Activated naive CD8-positive, alpha-beta T cell treated with anti-CD3 and anti-CD28 coated beads for 36 hours (primary cell): Measurements from ENCODE around the gene CACNG7. TPM values are rescaled to one million over a fixed set of nuclear protein-coding genes. Genes with fewer than 3 reads are reported as not detected.

Source experiments
- DNase-seq: peaks from one replicate; pipeline ENCODE4 v3.0.0; 2021
- H3K27ac Mint-ChIP-seq: one replicate; pipeline ENCODE4 v1.8.0; 2022; ENCODE audit warnings: mild to moderate bottlenecking, moderate library complexity, mixed read lengths
- H3K27me3 Mint-ChIP-seq: one replicate; pipeline ENCODE4 v1.8.0; 2022; ENCODE audit warnings: mild to moderate bottlenecking, mixed read lengths
- H3K36me3 Mint-ChIP-seq: one replicate; pipeline ENCODE4 v1.8.0; 2021; ENCODE audit warnings: mild to moderate bottlenecking, mixed read lengths
- H3K4me1 Mint-ChIP-seq: one replicate; pipeline ENCODE4 v1.8.0; 2021; ENCODE audit warnings: mixed read lengths
- H3K4me3 Mint-ChIP-seq: one replicate; pipeline ENCODE4 v1.8.0; 2022; ENCODE audit warnings: mild to moderate bottlenecking, moderate library complexity, mixed read lengths
- H3K9me3 Mint-ChIP-seq: one replicate; pipeline ENCODE4 v1.8.0; 2022; ENCODE audit warnings: mixed read lengths
- total RNA-seq, 2 experiments: library from RNA; stranded (reverse); gene quantifications; one replicate each; pipeline ENCODE4 v1.2.3, GENCODE V29; 2021

CACNG7 gene
- total RNA-seq, 2 experiments from 2014 or later, result not detected

GRCh38 chr19:53873773-53874605, 35.1 kb upstream of the CACNG7 start:
- Mint-ChIP-seq H3K27me3 (no peaks in the 10 kb centered on the region), H3K27ac (peak overlapping the region; percentile 82), H3K36me3 (peaks cover 38% of the 10 kb centered on the region), H3K4me3 (peak overlapping the region; percentile 30), H3K9me3 (peaks cover 5% of the 10 kb centered on the region), H3K4me1 (peaks cover 55% of the 10 kb centered on the region)
- DNase-seq, result no peak

GRCh38 chr19:53874606-53874990, 34.5 kb upstream of the CACNG7 start:
- Mint-ChIP-seq H3K9me3 (peaks cover 5% of the 10 kb centered on the region), H3K27me3 (no peaks in the 10 kb centered on the region), H3K27ac (peak overlapping the region; percentile 82), H3K4me1 (peaks cover 55% of the 10 kb centered on the region), H3K36me3 (peaks cover 38% of the 10 kb centered on the region), H3K4me3 (peak overlapping the region; percentile 30)
- no peak for DNase-seq

DNA sequence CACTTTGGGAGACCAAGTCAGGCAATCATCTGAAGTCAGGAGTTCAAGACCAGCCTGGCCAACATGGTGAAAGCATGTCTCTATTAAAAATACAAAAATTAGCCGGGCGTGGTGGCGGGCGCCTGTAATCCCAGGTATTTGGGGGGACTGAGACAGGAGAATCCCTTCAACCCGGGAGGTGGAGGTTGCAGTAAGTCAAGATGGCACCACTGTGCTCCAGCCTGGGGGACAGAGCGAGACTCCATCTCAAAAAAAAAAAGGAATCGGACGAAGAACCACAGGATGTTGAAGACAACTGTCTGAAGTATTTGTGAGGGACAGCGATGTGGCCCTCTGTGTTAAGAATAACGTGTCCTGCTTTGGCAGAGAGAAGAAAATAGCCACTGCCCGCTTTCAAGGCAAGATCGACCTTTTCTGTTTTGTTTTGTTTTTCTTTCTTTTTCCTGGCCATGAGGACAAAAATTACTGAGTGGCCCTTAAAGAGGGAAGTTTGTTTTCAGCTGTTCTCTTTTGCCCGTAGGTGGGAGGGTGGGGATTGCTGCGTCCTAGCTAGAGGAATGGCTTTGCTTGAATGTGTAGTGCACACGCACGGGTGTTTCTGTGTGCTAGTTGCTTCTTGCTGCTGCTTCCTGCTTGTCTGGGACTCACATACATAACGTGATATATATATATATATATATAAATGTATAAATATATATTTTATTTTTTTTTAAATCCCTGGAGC, 33.3 kb upstream of the CACNG7 start:
- Mint-ChIP-seq H3K36me3 (peaks cover 38% of the 10 kb centered on the region), H3K4me3 (peak overlapping the region; percentile 13), H3K27ac (no peak overlapping the region), H3K27me3 (no peaks in the 10 kb centered on the region), H3K4me1 (peaks cover 52% of the 10 kb centered on the region), H3K9me3 (peaks cover 5% of the 10 kb centered on the region)
- no peak for DNase-seq

DNA sequence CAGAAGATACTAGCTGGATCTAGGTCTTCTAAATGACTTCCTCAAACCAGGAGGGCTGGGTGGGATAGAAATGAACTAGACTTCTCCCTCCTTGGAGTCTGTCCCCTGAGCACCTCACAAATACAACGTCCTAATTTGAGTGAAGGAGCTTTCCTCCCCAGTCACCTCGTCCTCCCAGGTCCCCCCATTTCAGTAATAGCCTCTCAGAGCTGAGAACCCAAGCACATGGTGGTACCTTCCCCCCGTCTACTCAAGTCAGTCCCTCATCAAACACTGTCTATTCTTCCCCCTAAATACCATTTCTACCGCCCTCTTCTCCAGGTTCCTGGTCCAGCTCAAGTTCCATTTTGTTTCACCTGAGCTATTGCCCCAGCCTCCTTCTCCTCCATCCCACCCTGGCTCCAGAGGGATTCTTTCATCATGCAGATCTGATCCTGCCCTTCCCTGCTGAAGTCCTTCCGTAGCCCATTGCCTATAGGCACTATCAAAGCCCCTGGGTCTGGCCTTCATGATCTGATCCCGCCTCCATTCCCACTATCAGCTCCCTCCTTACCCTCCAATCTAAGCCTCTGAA, 32.3 kb upstream of the CACNG7 start:
- DNase-seq, result no peak
- Mint-ChIP-seq H3K4me3 (peak overlapping the region; percentile 1), H3K36me3 (peaks cover 32% of the 10 kb centered on the region), H3K9me3 (peaks cover 5% of the 10 kb centered on the region), H3K27ac (peak overlapping the region; percentile 9), H3K27me3 (no peaks in the 10 kb centered on the region), H3K4me1 (peaks cover 45% of the 10 kb centered on the region)

DNA sequence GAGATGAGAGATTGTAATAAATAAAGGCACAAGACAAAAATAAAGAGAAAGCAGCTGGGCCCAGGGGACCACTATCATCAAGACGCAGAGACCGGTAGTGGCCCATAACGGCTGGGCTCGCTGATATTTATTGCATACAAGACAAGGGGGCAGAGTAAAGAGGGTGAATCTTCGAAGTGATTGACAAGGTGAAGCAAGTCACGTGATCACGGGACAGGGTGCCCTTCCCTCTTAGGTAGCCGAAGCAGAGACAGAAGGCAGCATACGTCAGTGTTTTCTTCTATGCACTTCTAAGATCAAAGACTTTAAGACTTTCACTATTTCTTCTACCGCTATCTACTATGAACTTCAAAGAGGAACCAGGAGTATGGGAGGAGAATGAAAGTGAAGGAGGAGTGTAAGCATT, 31.7 kb upstream of the CACNG7 start:
- peaks cover 32% of the 10 kb centered on the region for H3K36me3 Mint-ChIP-seq
- H3K9me3 Mint-ChIP-seq, result peaks cover 5% of the 10 kb centered on the region
- peak overlapping the region; percentile 1 for H3K4me3 Mint-ChIP-seq
- H3K27ac Mint-ChIP-seq, result peak overlapping the region; percentile 9
- no peaks in the 10 kb centered on the region for H3K27me3 Mint-ChIP-seq
- DNase-seq, result peak; percentile 41
- H3K4me1 Mint-ChIP-seq, result peaks cover 45% of the 10 kb centered on the region

- Mint-ChIP-seq H3K27ac (no peak overlapping the region), H3K4me1 (peaks cover 41% of the 10 kb centered on the region), H3K27me3 (peaks cover 12% of the 10 kb centered on the region)
Measured at GRCh38 chr19:53878776-53879139, 30.3 kb upstream of the CACNG7 start.

DNA sequence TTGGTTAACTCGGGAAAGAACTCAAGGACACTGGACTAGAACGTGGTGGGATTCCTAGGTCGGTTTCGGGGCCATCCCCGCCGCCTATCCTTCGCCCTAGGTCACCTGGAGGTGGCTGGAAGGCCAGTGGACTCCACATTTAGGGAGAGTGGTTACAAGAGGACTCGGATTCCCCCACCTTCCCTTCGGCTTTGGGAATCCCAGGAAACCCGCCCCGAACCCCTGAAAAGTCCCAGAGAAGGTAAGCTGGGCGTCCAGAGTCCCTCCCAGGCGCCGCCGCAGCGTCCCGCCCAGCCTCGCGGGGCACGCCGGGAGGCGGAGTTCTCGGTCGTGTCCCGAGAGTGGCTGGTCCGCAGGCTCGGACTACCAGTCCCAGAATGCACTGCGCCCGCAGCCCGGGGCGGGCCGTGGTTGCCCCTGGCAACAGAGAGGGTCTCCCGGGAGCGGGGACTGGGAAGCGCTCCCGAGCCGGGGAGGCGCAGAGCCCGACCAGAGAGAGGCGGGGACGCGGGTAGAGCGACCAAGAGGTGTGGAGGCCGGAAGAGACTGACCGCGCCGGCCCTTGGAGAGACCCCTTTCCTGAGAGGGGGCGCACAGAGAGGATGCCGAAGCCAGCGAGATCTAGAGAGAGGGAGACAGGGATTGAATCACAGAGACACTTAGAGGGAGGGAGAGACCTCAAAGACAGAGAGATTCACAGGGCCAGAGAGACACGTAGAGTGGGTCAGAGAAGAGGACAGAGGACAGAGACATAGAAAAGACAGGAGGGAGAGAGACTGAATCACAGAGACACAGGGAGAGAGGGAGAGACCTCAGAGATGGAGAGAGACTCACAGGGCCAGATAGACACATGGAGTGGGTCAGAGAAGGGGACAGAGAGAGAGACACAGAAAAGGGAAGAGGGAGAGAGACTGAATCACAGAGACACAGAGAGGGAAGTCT, 29.7 kb upstream of the CACNG7 start:
- H3K9me3 Mint-ChIP-seq, result peaks cover 2% of the 10 kb centered on the region
- H3K27ac Mint-ChIP-seq, result no peak overlapping the region
- H3K27me3 Mint-ChIP-seq, result peaks cover 19% of the 10 kb centered on the region
- H3K4me1 Mint-ChIP-seq, result peaks cover 39% of the 10 kb centered on the region
- peak; percentile 87 for DNase-seq
- H3K36me3 Mint-ChIP-seq, result peaks cover 17% of the 10 kb centered on the region
- H3K4me3 Mint-ChIP-seq, result no peak overlapping the region

More at GRCh38 chr19:53878776-53879139, 30.3 kb upstream of the CACNG7 start:
- DNase-seq, result no peak
- peaks cover 3% of the 10 kb centered on the region for H3K9me3 Mint-ChIP-seq
- H3K36me3 Mint-ChIP-seq, result peaks cover 24% of the 10 kb centered on the region
- no peak overlapping the region for H3K4me3 Mint-ChIP-seq

- DNase-seq, result no peak
- H3K36me3 Mint-ChIP-seq, result peaks cover 7% of the 10 kb centered on the region
- peaks cover 29% of the 10 kb centered on the region for H3K4me1 Mint-ChIP-seq
- H3K9me3 Mint-ChIP-seq, result no peaks in the 10 kb centered on the region
- no peak overlapping the region for H3K4me3 Mint-ChIP-seq
- H3K27me3 Mint-ChIP-seq, result peaks cover 24% of the 10 kb centered on the region
- no peak overlapping the region for H3K27ac Mint-ChIP-seq
Measured at GRCh38 chr19:53880711-53881481, 28.2 kb upstream of the CACNG7 start.

DNA sequence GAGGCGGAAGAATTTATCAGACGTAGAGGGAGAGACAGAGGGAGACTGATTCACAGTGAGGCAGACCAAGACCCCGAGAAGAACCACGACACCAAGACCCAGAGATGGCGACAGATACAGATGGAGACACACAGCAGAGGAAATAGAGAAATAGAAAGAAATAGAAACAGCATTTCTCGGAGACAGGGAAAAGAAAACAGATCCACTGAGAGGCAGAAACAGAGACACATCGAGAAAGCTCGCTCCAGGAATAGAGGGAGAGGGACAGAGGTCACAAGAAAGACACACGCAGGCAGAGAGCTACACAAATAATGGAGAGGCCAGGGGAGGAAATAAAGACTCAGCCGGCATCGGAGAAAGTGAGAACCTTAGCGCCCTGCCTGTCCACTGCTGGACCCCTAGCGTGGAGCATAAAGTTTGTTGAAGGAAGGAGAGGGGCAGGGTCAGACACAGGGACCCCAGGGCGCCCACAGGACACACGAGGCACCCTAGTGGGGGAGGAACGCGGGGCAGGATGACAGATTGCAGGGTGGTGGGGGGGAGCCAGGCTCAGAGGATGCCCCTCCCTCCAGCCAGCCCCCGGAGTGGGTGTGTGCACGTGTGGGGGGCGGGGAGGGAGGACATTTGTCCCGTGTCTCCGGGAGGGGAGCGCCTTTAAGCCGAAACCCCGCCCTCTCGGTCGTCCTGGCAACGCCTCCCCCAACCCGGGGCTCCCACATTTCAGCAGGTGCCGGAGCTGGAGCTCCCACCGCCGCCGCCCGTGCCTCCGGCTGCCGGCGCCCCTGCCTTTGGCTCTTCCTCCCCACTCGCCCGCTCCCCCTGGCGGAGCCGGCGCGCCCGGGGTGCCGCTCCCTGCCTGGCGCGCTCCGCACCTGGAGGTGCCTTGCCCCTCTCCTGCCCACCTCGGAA, 27.3 kb upstream of the CACNG7 start, which contains the start of gene PRKCG:
TSS of gene PRKCG (plus strand) at position 716 of the 909 bp plus-strand sequence. CDS start 298 bp downstream, outside the sequence.
- Mint-ChIP-seq H3K4me1 (peaks cover 24% of the 10 kb centered on the region), H3K9me3 (no peaks in the 10 kb centered on the region), H3K27ac (no peak within 1 kb of the TSS), H3K27me3 (peaks cover 29% of the 10 kb centered on the region), H3K4me3 (no peak within 1 kb of the TSS), H3K36me3 (peaks cover 4% of the 10 kb centered on the region)
- peak; percentile 70 for DNase-seq

GRCh38 chr19:53882391-53883050, 26.6 kb upstream of the CACNG7 start:
- H3K9me3 Mint-ChIP-seq, result no peaks in the 10 kb centered on the region
- peaks cover 29% of the 10 kb centered on the region for H3K27me3 Mint-ChIP-seq
- H3K4me3 Mint-ChIP-seq, result no peak overlapping the region
- no peaks in the 10 kb centered on the region for H3K36me3 Mint-ChIP-seq
- DNase-seq, result no peak
- H3K4me1 Mint-ChIP-seq, result peaks cover 16% of the 10 kb centered on the region
- H3K27ac Mint-ChIP-seq, result no peak overlapping the region

DNA sequence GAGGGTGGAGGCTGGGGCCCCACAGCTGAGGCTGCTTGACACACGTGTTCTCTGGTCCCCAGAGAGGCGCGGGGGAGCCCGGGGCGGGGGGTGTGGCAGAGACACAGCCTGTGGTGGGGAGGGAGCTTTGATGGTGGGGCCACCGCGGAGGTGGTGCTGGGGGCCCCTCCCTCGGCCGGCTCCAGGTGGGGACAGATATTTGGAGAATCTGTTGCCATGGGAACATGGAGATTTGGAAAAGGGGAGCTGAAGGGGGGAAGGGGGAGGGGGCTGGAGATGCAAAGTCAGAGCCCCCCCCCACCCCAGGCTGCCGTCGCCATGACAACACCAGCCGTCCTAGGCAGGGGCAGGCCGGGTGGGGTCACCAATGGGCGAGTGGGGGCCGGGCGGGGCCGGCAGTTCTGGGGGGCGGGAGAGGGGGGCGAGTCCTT, 25.8 kb upstream of the CACNG7 start:
- Mint-ChIP-seq H3K36me3 (no peaks in the 10 kb centered on the region), H3K9me3 (no peaks in the 10 kb centered on the region), H3K27me3 (peaks cover 29% of the 10 kb centered on the region), H3K4me3 (no peak overlapping the region), H3K4me1 (peaks cover 10% of the 10 kb centered on the region), H3K27ac (no peak overlapping the region)
- DNase-seq, result no peak

GRCh38 chr19:53883741-53884140, 25.3 kb upstream of the CACNG7 start:
- no peak for DNase-seq
- no peak overlapping the region for H3K4me3 Mint-ChIP-seq
- H3K36me3 Mint-ChIP-seq, result no peaks in the 10 kb centered on the region
- H3K27me3 Mint-ChIP-seq, result peaks cover 29% of the 10 kb centered on the region
- H3K4me1 Mint-ChIP-seq, result peaks cover 10% of the 10 kb centered on the region
- H3K9me3 Mint-ChIP-seq, result no peaks in the 10 kb centered on the region
- H3K27ac Mint-ChIP-seq, result no peak overlapping the region
